ENCODE measurements around the gene BOC.

The BOC gene

GRCh38 chr3:113185194-113185835 lies 26.0 kb upstream of the BOC start:
- DNase-seq (ENCODE audit: low read depth, low spot score), result no peak

GRCh38 chr3:113186566-113186965 lies 24.8 kb upstream of the BOC start:
- no peak for DNase-seq (ENCODE audit: low read depth, low spot score)

- DNase-seq (ENCODE audit: low read depth, low spot score), result no peak
Observed at GRCh38 chr3:113193288-113193687, 18.1 kb upstream of the BOC start.

- DNase-seq (ENCODE audit: low read depth, low spot score), result no peak
Observed at GRCh38 chr3:113193719-113194118, 17.6 kb upstream of the BOC start.

- DNase-seq (ENCODE audit: low read depth, low spot score), result no peak
Observed at GRCh38 chr3:113194823-113195401, 16.4 kb upstream of the BOC start.

- DNase-seq (ENCODE audit: low read depth, low spot score), result no peak
Observed at GRCh38 chr3:113200351-113200750, 11.0 kb upstream of the BOC start.

- DNase-seq (ENCODE audit: low read depth, low spot score), result no peak
Observed at GRCh38 chr3:113200946-113201345, 10.4 kb upstream of the BOC start.

- DNase-seq (ENCODE audit: low read depth, low spot score), result no peak
Observed at GRCh38 chr3:113204371-113204770, 7.0 kb upstream of the BOC start.

GRCh38 chr3:113205481-113205880 lies 5.9 kb upstream of the BOC start:
- no peak for DNase-seq (ENCODE audit: low read depth, low spot score)

- no peak for DNase-seq (ENCODE audit: low read depth, low spot score)
Observed at GRCh38 chr3:113210604-113211329, 590 bp upstream of the BOC start.

GRCh38 chr3:113212150-113212843 lies 940 bp downstream of the BOC start:
- no peak for DNase-seq (ENCODE audit: low read depth, low spot score)

GRCh38 chr3:113212844-113213375 lies 1.6 kb downstream of the BOC start:
- no peak for DNase-seq (ENCODE audit: low read depth, low spot score)

GRCh38 chr3:113213896-113214587 lies 2.7 kb downstream of the BOC start:
- no peak for DNase-seq (ENCODE audit: low read depth, low spot score)

GRCh38 chr3:113214917-113215595 lies 3.7 kb downstream of the BOC start:
- no peak for DNase-seq (ENCODE audit: low read depth, low spot score)

GRCh38 chr3:113216393-113216792 lies 5.0 kb downstream of the BOC start:
- no peak for DNase-seq (ENCODE audit: low read depth, low spot score)

GRCh38 chr3:113218011-113218680 lies 6.8 kb downstream of the BOC start:
- no peak for DNase-seq (ENCODE audit: low read depth, low spot score)

GRCh38 chr3:113218681-113219045 lies 7.3 kb downstream of the BOC start:
- no peak for DNase-seq (ENCODE audit: low read depth, low spot score)

GRCh38 chr3:113219605-113220300 lies 8.4 kb downstream of the BOC start:
- no peak for DNase-seq (ENCODE audit: low read depth, low spot score)

- no peak for DNase-seq (ENCODE audit: low read depth, low spot score)
Observed at GRCh38 chr3:113220721-113221120, 9.4 kb downstream of the BOC start.

GRCh38 chr3:113221721-113222257 lies 10.4 kb downstream of the BOC start:
- no peak for DNase-seq (ENCODE audit: low read depth, low spot score)

All from activated naive CD8-positive, alpha-beta T cell treated with anti-CD3 and anti-CD28 coated beads, Interleukin-2, amount 50 U/mL, for 16 hours (primary cell).